HepG2 (cell line): ENCODE data around the gene HPD. TPM values are rescaled to one million over a fixed set of nuclear protein-coding genes. Genes with fewer than 3 reads are reported as not detected.
A peak's percentile ranks its signal among the peaks of the same experiment; 100 is the strongest.

Experiments used
- AHR ChIP-seq: IDR thresholded peaks from 2 replicates; pipeline ENCODE4 v1.6.1; 2018; ENCODE audit warnings: missing genetic modification reagents, missing compliant biosample characterization
- CCDC6 ChIP-seq: sonication (generic); formaldehyde crosslinking; IDR thresholded peaks from 2 replicates; pipeline ENCODE4 v1.8.1; 2022; ENCODE audit warnings: mild to moderate bottlenecking, missing genetic modification reagents, moderate library complexity
- FOXP4 ChIP-seq: sonication (generic); formaldehyde crosslinking; IDR thresholded peaks from 2 replicates; pipeline ENCODE4 v1.4.0; 2020; ENCODE audit warnings: missing genetic modification reagents
- HIVEP1 ChIP-seq: sonication (generic); formaldehyde crosslinking; IDR thresholded peaks from 2 replicates; pipeline ENCODE4 v1.4.0; 2020; ENCODE audit warnings: mild to moderate bottlenecking, missing genetic modification reagents
- JUND ChIP-seq: sonication (generic); formaldehyde crosslinking; IDR thresholded peaks from 2 replicates; pipeline ENCODE4 v1.8.0; 2022; ENCODE audit warnings: mild to moderate bottlenecking, missing genetic modification reagents
- THRA ChIP-seq: sonication (generic); formaldehyde crosslinking; IDR thresholded peaks from 2 replicates; pipeline ENCODE4 v1.4.0; 2020; ENCODE audit warnings: missing genetic modification reagents, borderline replicate concordance
- ZNF121 ChIP-seq: sonication (generic); formaldehyde crosslinking; IDR thresholded peaks from 2 replicates; pipeline ENCODE4 v1.5.0; 2020; ENCODE audit warnings: mild to moderate bottlenecking, missing genetic modification reagents
- ZNF616 ChIP-seq: sonication (generic); formaldehyde crosslinking; IDR thresholded peaks from 2 replicates; pipeline ENCODE4 v1.5.0; 2020; ENCODE audit warnings: low read depth, mild to moderate bottlenecking, missing genetic modification reagents
- ZNF780A ChIP-seq: sonication (generic); formaldehyde crosslinking; IDR thresholded peaks from 2 replicates; pipeline ENCODE4 v1.8.0; 2022; ENCODE audit warnings: mild to moderate bottlenecking, missing genetic modification reagents, moderate library complexity
- ZNF816 ChIP-seq: sonication (generic); formaldehyde crosslinking; IDR thresholded peaks from 2 replicates; pipeline ENCODE4 v1.8.0; 2022; ENCODE audit warnings: missing genetic modification reagents, mild to moderate bottlenecking, borderline replicate concordance
- ZNF850 ChIP-seq: sonication (generic); formaldehyde crosslinking; conservative IDR thresholded peaks from 2 replicates; pipeline ENCODE4 v1.9.0; 2021; ENCODE audit warnings: mild to moderate bottlenecking, missing genetic modification reagents
- ZSCAN20 ChIP-seq: sonication (generic); formaldehyde crosslinking; IDR thresholded peaks from 2 replicates; pipeline ENCODE4 v1.4.0; 2020; ENCODE audit warnings: missing genetic modification reagents, mild to moderate bottlenecking, borderline replicate concordance
- ZUFSP ChIP-seq: sonication (generic); formaldehyde crosslinking; IDR thresholded peaks from 2 replicates; pipeline ENCODE4 v1.9.0; 2021; ENCODE audit warnings: missing genetic modification reagents, mild to moderate bottlenecking, borderline replicate concordance
- polyA plus RNA-seq, 8 experiments: library from polyadenylated mRNA; depleted of rRNA in 3 of 8; stranded (reverse) in 7 of 8; unstranded in 1 of 8; fragments of >200 nt; fragmentation: Illumina TruSeq in 4 of 8; extraction: Trizol in 4 of 8; gene quantifications; 2 replicates each; pipeline versions ENCODE4 v1.2.1 to v1.2.3, GENCODE V29; 2011 to 2016; ENCODE audit warnings: low read depth in 4 of 8, missing spikeins in 1 of 8, mixed read lengths in 1 of 8; ENCODE audit not compliant: insufficient read depth in 1 of 8
- total RNA-seq, 5 experiments: library from RNA; depleted of rRNA; stranded (reverse); fragments of >200 nt; fragmentation: Illumina TruSeq; extraction: Trizol; gene quantifications; 2 replicates each; pipeline ENCODE4 v1.2.3, GENCODE V29; 2016; ENCODE audit warnings: low read depth in 1 of 5
- TF ChIP-seq, protein P1 (sequence below): sonication (generic); formaldehyde crosslinking; IDR thresholded peaks from 2 replicates; pipeline ENCODE4 v1.4.0; 2020; ENCODE audit warnings: low read depth, mild to moderate bottlenecking, missing genetic modification reagents
- TF ChIP-seq, protein P2 (sequence below), 2 experiments: sonication (generic) in 1 of 2; formaldehyde crosslinking in 1 of 2; IDR thresholded peaks; 2 replicates each; pipeline versions ENCODE4 v1.6.1 to v1.9.0; 2014 to 2022; ENCODE audit warnings: antibody characterized with exemption in 1 of 2, borderline replicate concordance in 1 of 2, inconsistent platforms in 1 of 2, low read depth in 1 of 2, missing genetic modification reagents in 1 of 2

The HPD gene
- total and polyA plus RNA-seq, 2 of the 13 experiments (the other 11 are each of a cell fraction or from before 2014, with no cell fraction given), result 120 to 195 TPM

- TF ChIP-seq, protein P1, sequence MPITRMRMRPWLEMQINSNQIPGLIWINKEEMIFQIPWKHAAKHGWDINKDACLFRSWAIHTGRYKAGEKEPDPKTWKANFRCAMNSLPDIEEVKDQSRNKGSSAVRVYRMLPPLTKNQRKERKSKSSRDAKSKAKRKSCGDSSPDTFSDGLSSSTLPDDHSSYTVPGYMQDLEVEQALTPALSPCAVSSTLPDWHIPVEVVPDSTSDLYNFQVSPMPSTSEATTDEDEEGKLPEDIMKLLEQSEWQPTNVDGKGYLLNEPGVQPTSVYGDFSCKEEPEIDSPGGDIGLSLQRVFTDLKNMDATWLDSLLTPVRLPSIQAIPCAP, result no peak
- TF ChIP-seq THRA (CRISPR knock-in tag) (no peak; the same call in 1 of the 2 replicates), ZNF816 (CRISPR knock-in tag) (peak; percentile 58; the same call in 1 of the 2 replicates), ZUFSP (CRISPR knock-in tag) (no peak), AHR (CRISPR knock-in tag) (peak; percentile 29; the same call in 1 of the 2 replicates), ZNF780A (CRISPR knock-in tag) (no peak), ZNF850 (no peak), HIVEP1 (CRISPR knock-in tag) (no peak), ZSCAN20 (no peak), JUND (CRISPR knock-in tag) (peak; percentile 95), CCDC6 (CRISPR knock-in tag) (peak; percentile 23), FOXP4 (CRISPR knock-in tag) (peak; percentile 30), ZNF616 (CRISPR knock-in tag) (peak; percentile 60; the same call in 1 of the 2 replicates), ZNF121 (CRISPR knock-in tag) (no peak)
- TF ChIP-seq, protein P2, sequence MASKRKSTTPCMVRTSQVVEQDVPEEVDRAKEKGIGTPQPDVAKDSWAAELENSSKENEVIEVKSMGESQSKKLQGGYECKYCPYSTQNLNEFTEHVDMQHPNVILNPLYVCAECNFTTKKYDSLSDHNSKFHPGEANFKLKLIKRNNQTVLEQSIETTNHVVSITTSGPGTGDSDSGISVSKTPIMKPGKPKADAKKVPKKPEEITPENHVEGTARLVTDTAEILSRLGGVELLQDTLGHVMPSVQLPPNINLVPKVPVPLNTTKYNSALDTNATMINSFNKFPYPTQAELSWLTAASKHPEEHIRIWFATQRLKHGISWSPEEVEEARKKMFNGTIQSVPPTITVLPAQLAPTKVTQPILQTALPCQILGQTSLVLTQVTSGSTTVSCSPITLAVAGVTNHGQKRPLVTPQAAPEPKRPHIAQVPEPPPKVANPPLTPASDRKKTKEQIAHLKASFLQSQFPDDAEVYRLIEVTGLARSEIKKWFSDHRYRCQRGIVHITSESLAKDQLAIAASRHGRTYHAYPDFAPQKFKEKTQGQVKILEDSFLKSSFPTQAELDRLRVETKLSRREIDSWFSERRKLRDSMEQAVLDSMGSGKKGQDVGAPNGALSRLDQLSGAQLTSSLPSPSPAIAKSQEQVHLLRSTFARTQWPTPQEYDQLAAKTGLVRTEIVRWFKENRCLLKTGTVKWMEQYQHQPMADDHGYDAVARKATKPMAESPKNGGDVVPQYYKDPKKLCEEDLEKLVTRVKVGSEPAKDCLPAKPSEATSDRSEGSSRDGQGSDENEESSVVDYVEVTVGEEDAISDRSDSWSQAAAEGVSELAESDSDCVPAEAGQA (IDR thresholded peaks at IDR 0.05; ENCODE audit: low read depth), result no peak
- TF ChIP-seq, protein P2 (CRISPR knock-in tag; IDR thresholded peaks at IDR 0.05; ENCODE audit: borderline replicate concordance), result no peak; the same call in 1 of the 2 replicates
Observed at GRCh38 chr12:121858662-121859572, at the start of gene HPD (continued).
